HG02798 (cell line): ENCODE data around the gene LSM10.

Experiments
- ATAC-seq: cut with Tn5 transposase; IDR thresholded peaks from one replicate; pipeline ENCODE4 v1.9.1; 2021; ENCODE audit warnings: mild to moderate bottlenecking; ENCODE audit not compliant: unreplicated experiment, poor library complexity

LSM10 gene

DNA sequence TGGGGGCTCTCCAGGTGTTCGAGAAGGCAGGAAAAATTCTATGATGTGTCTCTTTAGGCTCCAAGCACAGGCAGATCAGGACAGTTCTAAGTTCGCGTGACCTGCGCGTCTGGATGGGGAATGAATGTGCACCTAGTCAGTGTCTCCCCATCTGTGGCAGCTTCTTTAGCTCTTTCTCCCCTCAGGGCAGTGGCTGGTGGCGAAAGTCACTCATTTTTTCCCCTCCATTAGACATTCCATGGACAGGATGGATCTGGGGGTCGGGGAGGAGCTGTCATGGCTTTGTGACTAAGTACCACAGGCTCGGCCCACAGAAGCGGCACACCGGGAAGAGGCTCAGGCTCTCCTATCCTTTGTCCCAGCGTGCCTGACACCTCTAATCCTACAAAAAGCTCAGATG is 43.2 kb downstream of the LSM10 start:
- no peak for ATAC-seq

- no peak for ATAC-seq
Observed at GRCh38 chr1:36352910-36353878, 44.5 kb downstream of the LSM10 start.

DNA sequence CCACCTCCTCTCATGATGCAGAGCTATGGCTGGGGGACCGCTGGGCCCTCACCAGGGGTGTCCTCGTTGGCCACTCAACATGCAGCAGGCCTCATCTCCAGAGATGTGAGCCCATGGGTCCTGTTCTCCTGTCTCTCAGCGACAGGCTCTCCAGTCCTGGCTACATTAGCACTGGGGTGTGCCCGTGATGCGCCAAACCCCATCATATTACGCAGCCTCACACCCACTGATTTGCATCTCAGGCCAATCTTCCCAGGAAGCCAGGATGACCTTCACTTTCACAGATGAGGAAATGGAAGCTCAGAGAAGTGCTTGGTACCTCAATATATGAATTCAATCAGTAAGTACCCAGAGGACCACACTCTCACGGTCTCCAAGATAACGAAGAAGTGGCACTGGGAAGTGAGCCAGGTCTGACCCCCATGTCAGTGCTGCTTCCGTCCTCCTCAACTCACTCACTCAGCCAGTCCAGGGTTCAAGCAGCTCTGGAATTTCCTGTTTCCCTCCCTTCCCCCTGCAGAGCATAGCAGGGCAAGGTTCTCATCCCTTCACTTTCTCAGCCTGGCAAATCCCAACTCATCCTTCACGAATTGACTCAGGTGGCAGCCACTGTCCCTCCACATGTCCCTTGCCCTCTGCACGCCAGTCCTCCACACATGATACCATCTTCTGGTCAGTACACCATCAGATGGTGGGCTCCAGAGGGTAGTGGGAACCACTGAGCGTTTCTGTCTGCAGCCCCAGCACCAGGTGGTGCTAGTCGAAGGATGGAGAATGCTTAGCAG is 45.4 kb downstream of the LSM10 start:
- no peak for ATAC-seq

GRCh38 chr1:36351227-36351977 is 46.3 kb downstream of the LSM10 start:
- ATAC-seq = no peak

GRCh38 chr1:36350659-36351226 is 47.0 kb downstream of the LSM10 start:
- ATAC-seq = no peak

DNA sequence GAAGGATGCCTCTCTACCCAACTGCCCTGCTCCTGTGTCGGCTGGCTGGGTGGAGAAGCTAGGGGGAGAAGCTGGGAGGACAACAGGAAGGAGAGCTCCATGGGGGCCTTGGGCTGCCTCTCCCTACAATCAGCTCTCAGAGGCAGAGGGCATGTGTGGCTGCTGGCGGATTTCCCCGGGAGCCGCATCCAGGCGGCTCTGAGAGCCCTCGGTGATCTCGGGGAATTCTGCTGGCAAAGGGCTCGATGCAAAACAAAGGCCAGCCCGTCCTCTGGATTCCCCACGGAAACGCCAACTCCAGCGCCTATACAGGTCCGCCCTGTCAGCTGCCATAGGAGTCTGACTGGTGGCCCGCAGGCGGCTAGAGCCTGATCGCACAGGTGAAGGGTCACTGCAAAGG is 47.9 kb downstream of the LSM10 start:
- ATAC-seq = no peak

DNA sequence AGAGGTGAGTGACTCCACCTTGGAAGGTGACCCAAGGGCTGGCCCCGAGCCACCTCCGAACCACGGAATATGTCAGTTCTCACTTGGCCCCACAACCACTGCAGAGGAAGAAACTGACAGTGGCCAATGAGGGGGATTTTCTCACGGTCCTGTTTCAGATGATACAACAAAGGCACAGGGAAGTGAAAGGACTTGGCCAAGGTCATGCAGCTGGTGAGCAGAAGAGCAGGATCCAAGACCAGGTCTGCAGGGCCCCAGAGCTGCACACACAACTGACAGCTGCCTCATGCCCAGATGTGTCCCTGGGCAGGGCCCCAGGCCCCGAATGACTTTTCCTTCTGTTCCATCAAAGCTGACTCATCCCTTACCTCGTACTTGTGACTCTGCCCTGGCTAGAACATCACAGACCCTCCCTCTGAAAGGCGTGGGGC is 48.5 kb downstream of the LSM10 start:
- ATAC-seq = peak; percentile 81

GRCh38 chr1:36346741-36347370 is 50.9 kb downstream of the LSM10 start:
- ATAC-seq = no peak

- ATAC-seq = no peak
Observed at GRCh38 chr1:36345353-36345752, 52.4 kb downstream of the LSM10 start.

- ATAC-seq = no peak
Observed at GRCh38 chr1:36344395-36344680, 53.4 kb downstream of the LSM10 start.

GRCh38 chr1:36343651-36344394 is 53.9 kb downstream of the LSM10 start:
- ATAC-seq = no peak
